ENCODE data around the gene CHST11. TPM values are rescaled to one million over a fixed set of nuclear protein-coding genes. Genes with fewer than 3 reads are reported as not detected.

Gene CHST11
- total RNA-seq, 1 experiment from 2014 or later: 6.7 TPM

DNA sequence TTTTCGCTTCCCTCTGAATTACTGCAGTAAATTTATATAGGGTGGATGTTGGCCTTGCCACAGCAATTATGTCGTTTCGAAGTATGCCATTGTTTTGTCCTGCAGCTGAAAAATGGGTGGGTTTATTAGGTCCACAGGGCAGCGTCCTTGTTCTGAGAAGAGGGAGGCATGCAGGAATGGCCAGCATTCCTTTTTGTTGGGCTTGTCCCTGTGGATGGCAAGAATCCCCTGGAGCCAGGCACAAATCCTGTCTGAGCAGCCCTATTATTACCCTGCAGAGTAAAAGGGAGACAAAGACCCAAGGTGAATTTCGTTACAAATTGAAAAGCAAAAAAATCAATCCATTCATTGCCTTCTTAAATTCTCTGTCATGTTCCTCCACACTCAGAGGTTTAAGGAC is 88.1 kb downstream of the CHST11 start:
- Histone ChIP-seq H4K20me1 (ENCODE audit: control insufficient read depth, insufficient read depth, insufficient read length) (no peaks in the 10 kb centered on the region), H3K9me3 (ENCODE audit: control insufficient read depth, low read depth, low read length) (no peaks in the 10 kb centered on the region), H2AK5ac (ENCODE audit: insufficient read length, low read length) (no peak overlapping the region), H3T11ph (ENCODE audit: low read length) (no peak overlapping the region), H4K91ac (ENCODE audit: insufficient read length, low read depth, low read length) (no peak overlapping the region), H2BK5ac (ENCODE audit: insufficient read length, low read length) (no peak overlapping the region), H3K4me2 (ENCODE audit: insufficient read depth, insufficient read length, low read length) (no peak overlapping the region), H2AFZ (ENCODE audit: low read length) (no peak overlapping the region), H2BK120ac (ENCODE audit: low read depth, low read length, poor library complexity, severe bottlenecking) (no peak overlapping the region), H2BK20ac (ENCODE audit: low read depth, low read length, poor library complexity, severe bottlenecking) (no peak overlapping the region), H3K27ac (ENCODE audit: insufficient read length, low read depth, low read length) (no peak overlapping the region), H3K9ac (ENCODE audit: extremely low read depth, insufficient read length, low read length) (no peak overlapping the region), H3K23ac (ENCODE audit: insufficient read length, low read depth, low read length) (no peak overlapping the region), H3K23me2 (ENCODE audit: insufficient read length, low read depth, low read length, poor library complexity, severe bottlenecking) (no peaks in the 10 kb centered on the region), H2BK15ac (ENCODE audit: low read depth, low read length) (no peak overlapping the region), H4K8ac (replicated peaks; ENCODE audit: insufficient read length, low read depth, low read length) (no peak overlapping the region), H3K56ac (ENCODE audit: insufficient read length, low read depth, low read length) (no peak overlapping the region), H4K5ac (ENCODE audit: insufficient read length, low read depth, low read length) (no peak overlapping the region), H3K18ac (ENCODE audit: insufficient read length, low read depth, low read length) (no peak overlapping the region), H3K4ac (ENCODE audit: low read depth, low read length) (no peak overlapping the region), H2BK12ac (ENCODE audit: insufficient read length, low read depth, low read length) (no peak overlapping the region), H3K27me3 (ENCODE audit: insufficient read depth, low read length) (no peaks in the 10 kb centered on the region; the same call in 1 of the 2 replicates), H3K14ac (ENCODE audit: insufficient read depth, low read length) (no peak overlapping the region), H3K79me1 (ENCODE audit: insufficient read depth, low read depth, low read length, poor library complexity, severe bottlenecking) (no peaks in the 10 kb centered on the region), H3K4me1 (ENCODE audit: insufficient read depth, low read length) (peaks cover 5% of the 10 kb centered on the region; the same call in 1 of the 2 replicates), H3K79me2 (ENCODE audit: insufficient read depth, low read length) (no peaks in the 10 kb centered on the region)
- Mint-ChIP-seq H3K4me1 (peaks cover 23 to 30% of the 10 kb centered on the region in 2 experiments), H3K4me3 (no peak overlapping the region), H3K9me3 (no peaks in the 10 kb centered on the region), H3K27ac (peak overlapping the region; percentile 47 to 89 (median 78); a peak in 1 of 7 replicates), H3K36me3 (ENCODE audit: insufficient read depth in 1 of 3, low read depth in 3 of 3) (peaks cover 0 to 6% (median 3%) of the 10 kb centered on the region in 3 experiments; a peak in 1 of 7 replicates), H3K27me3 (ENCODE audit: low read depth) (peaks cover 16% of the 10 kb centered on the region)
- WGBS (ENCODE audit: extremely low coverage, insufficient read length, low lambda C conversion rate): no CpG with 5 or more reads among the region's 5 CpGs
- TF ChIP-seq CTCF (conservative IDR thresholded peaks at IDR 0.05): no peak
- DNase-seq: no peak
